ENCODE measurements around the gene CCDC142.

DNA sequence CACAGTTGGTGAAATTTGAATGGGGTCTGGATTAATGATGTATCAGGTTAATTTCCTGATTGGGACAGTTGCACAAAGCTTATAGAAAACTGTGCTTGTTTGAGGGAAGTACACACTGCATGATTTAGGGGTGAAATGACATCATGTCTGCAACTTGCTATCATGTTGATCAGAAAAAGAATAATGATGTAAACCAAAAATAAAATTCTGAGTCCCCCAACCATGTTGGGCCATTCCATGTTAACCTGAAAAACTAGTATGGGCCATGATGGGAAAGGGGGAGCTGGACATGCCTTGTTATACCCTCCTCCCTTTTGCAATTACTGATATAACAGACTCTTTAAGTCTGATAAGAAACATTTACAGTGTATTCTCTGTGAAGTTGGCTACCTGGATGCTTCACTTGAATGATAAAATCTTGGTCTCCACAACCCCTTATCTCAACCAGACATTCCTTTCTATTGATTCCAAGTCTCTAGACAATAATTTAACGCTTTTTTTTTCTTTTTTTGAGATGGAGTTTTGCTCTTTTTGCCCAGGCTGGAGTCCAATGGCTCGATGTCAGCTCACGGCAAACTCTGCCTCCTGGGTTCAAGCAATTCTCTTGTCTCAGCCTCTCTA lies 32.1 kb downstream of the CCDC142 start:
- TF ChIP-seq, protein P1, sequence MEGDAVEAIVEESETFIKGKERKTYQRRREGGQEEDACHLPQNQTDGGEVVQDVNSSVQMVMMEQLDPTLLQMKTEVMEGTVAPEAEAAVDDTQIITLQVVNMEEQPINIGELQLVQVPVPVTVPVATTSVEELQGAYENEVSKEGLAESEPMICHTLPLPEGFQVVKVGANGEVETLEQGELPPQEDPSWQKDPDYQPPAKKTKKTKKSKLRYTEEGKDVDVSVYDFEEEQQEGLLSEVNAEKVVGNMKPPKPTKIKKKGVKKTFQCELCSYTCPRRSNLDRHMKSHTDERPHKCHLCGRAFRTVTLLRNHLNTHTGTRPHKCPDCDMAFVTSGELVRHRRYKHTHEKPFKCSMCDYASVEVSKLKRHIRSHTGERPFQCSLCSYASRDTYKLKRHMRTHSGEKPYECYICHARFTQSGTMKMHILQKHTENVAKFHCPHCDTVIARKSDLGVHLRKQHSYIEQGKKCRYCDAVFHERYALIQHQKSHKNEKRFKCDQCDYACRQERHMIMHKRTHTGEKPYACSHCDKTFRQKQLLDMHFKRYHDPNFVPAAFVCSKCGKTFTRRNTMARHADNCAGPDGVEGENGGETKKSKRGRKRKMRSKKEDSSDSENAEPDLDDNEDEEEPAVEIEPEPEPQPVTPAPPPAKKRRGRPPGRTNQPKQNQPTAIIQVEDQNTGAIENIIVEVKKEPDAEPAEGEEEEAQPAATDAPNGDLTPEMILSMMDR (optimal IDR thresholded peaks at IDR 0.05 in 1 of 3, IDR thresholded peaks at IDR 0.05 in 1 of 3, conservative IDR thresholded peaks at IDR 0.05 in 1 of 3; ENCODE audit: extremely low read depth in 1 of 3, insufficient read depth in 2 of 3, low read length in 3 of 3): no peak
- TF ChIP-seq EZH2 (IDR thresholded peaks at IDR 0.05; ENCODE audit: low read length): no peak

Data from keratinocyte (primary cell).